Type B pancreatic cell (in vitro differentiated cells): ENCODE data around the gene PLA2G4F. TPM values are rescaled to one million over a fixed set of nuclear protein-coding genes. Genes with fewer than 3 reads are reported as not detected.

ENCODE experiments used
- DNase-seq: peaks from one replicate; pipeline ENCODE4 v3.0.0; 2021; ENCODE audit warnings: mixed read lengths; ENCODE audit not compliant: unreplicated experiment; ENCODE audit errors: extremely low spot score
- H3K27ac Mint-ChIP-seq: 2 replicates; pipeline ENCODE4 v1.8.0; 2021; ENCODE audit warnings: mild to moderate bottlenecking, mixed read lengths
- H3K27me3 Mint-ChIP-seq: 2 replicates; pipeline ENCODE4 v1.8.0; 2021; ENCODE audit warnings: mixed read lengths
- H3K36me3 Mint-ChIP-seq: 2 replicates; pipeline ENCODE4 v1.8.0; 2021; ENCODE audit warnings: mixed read lengths
- H3K4me1 Mint-ChIP-seq: one replicate; pipeline ENCODE4 v1.8.0; 2021; ENCODE audit warnings: mixed read lengths; ENCODE audit not compliant: unreplicated experiment
- H3K4me3 Mint-ChIP-seq: 2 replicates; pipeline ENCODE4 v1.8.0; 2021; ENCODE audit warnings: mild to moderate bottlenecking, mixed read lengths
- H3K9me3 Mint-ChIP-seq: 2 replicates; pipeline ENCODE4 v1.8.0; 2021; ENCODE audit warnings: mixed read lengths
- CTCF ChIP-seq: fragments of 200-600 bp; sonication (generic); conservative IDR thresholded peaks from 2 replicates; pipeline ENCODE4 v1.5.0; 2021; ENCODE audit warnings: antibody characterized with exemption, mild to moderate bottlenecking
- total RNA-seq: library from RNA; stranded (reverse); gene quantifications from 2 replicates; pipeline ENCODE4 v1.2.1, GENCODE V29; 2021; ENCODE audit warnings: low replicate concordance

The PLA2G4F gene
- total RNA-seq, 1 donor from 2014 or later = 1.1 TPM

- Mint-ChIP-seq H3K9me3 (no peaks in the 10 kb centered on the region), H3K27ac (no peak overlapping the region), H3K4me3 (no peak overlapping the region), H3K27me3 (no peaks in the 10 kb centered on the region), H3K4me1 (no peaks in the 10 kb centered on the region), H3K36me3 (peaks cover 34% of the 10 kb centered on the region)
- DNase-seq = no peak
- TF ChIP-seq CTCF = no peak
Observed at GRCh38 chr15:42175671-42176070, 19.2 kb upstream of the PLA2G4F start.

- H3K9me3 Mint-ChIP-seq = no peaks in the 10 kb centered on the region
- H3K4me1 Mint-ChIP-seq = no peaks in the 10 kb centered on the region
- no peak overlapping the region for H3K4me3 Mint-ChIP-seq
- DNase-seq = no peak
- H3K27ac Mint-ChIP-seq = no peak overlapping the region
- TF ChIP-seq CTCF = no peak
- no peaks in the 10 kb centered on the region for H3K27me3 Mint-ChIP-seq
- peaks cover 36% of the 10 kb centered on the region for H3K36me3 Mint-ChIP-seq
Observed at GRCh38 chr15:42172475-42172874, 16.0 kb upstream of the PLA2G4F start.

GRCh38 chr15:42171795-42172194 lies 15.4 kb upstream of the PLA2G4F start:
- Mint-ChIP-seq H3K27me3 (no peaks in the 10 kb centered on the region), H3K36me3 (peaks cover 40% of the 10 kb centered on the region), H3K27ac (no peak overlapping the region), H3K4me1 (no peaks in the 10 kb centered on the region), H3K4me3 (no peak overlapping the region), H3K9me3 (no peaks in the 10 kb centered on the region)
- no peak for DNase-seq
- no peak for TF ChIP-seq CTCF

GRCh38 chr15:42171122-42171521 lies 14.7 kb upstream of the PLA2G4F start:
- H3K27me3 Mint-ChIP-seq = no peaks in the 10 kb centered on the region
- no peak for DNase-seq
- no peak overlapping the region for H3K4me3 Mint-ChIP-seq
- TF ChIP-seq CTCF = no peak
- no peaks in the 10 kb centered on the region for H3K4me1 Mint-ChIP-seq
- no peaks in the 10 kb centered on the region for H3K9me3 Mint-ChIP-seq
- peaks cover 41% of the 10 kb centered on the region for H3K36me3 Mint-ChIP-seq
- no peak overlapping the region for H3K27ac Mint-ChIP-seq

- H3K4me1 Mint-ChIP-seq = no peaks in the 10 kb centered on the region
- no peaks in the 10 kb centered on the region for H3K9me3 Mint-ChIP-seq
- no peak for TF ChIP-seq CTCF
- peaks cover 37% of the 10 kb centered on the region for H3K36me3 Mint-ChIP-seq
- no peak for DNase-seq
- H3K4me3 Mint-ChIP-seq = no peak overlapping the region
- H3K27me3 Mint-ChIP-seq = no peaks in the 10 kb centered on the region
- no peak overlapping the region for H3K27ac Mint-ChIP-seq
Observed at GRCh38 chr15:42166225-42166940, 9.9 kb upstream of the PLA2G4F start.
